NCI-H1105 treated with DMSO at 0.1 percent for 48 hours (cell line): ENCODE results near the gene FLYWCH1.

Experiments used
- DNase-seq: peaks from one replicate; lab custom pipeline; 2025; lab: John Stamatoyannopoulos, UW

Gene FLYWCH1

DNA sequence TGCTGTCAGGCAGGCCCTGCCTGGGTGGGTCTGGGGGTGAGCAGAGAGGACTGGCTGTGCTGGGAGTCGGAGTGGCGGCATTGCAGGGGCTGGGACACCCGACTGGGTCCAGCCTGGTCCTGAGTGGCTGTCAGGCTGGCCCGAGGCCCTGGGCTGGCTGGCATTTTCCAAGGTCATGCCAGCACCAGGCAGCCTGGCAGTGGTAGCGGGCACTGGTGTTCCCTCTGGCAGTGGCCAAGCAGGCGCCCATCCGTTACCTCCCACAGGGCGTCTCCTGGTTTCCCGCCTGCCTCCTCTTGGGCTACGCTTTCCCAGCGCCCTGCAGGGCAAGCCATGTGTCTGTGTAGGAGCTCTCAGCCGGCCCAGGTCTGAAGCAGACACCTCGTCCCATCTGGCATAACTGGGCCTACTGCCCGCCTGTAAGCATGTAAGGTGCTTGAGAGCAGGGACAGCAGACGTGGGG is 74.2 kb downstream of the FLYWCH1 start:
- DNase-seq = no peak

DNA sequence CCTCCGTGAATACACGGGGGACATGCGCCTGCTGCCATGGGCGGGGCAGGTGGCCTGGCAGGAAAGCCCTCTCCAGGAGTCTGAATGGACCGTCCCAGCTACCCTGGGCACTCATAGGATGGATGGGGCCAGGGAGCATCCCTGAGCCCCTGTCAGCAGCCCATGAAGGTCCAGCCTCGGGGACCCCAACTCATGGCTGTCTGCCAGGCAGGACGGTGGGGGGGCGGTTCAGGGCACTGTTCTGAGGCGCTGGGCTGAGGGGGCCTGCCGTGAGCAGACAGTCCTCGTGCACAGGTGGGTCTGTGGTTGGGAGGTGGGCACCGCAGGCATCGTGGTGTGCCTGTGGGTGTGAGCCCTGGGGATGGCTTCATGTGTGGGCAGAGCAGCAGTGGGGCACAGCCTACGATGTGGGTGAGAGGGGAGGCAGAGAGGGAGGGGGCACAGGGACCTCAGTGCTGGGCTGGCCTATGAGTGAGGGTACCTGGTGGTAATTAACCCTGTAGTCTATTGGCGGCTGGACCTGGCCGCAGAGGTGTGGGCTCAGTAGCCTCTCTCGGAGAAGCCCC is 75.0 kb downstream of the FLYWCH1 start:
- DNase-seq = no peak

DNA sequence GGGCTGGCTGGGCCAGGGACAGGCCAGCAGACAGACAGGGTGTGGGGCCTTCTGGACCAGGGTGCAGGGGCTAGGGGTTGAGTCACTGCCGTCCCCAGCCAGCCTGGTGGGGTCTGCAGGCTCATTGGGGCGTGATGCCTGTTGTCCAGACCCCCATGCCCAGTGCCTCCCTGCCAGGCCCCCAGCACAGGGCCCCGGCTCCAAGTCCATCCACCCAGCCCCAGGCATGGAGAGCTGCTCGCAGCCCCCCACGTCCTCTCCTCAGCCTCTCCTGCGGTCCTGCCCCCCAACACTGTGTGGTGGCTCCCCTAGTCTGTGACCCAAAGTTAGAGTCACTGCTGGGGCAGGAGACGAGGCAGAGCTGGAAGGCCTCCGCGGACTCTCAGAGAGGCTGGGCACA is 75.6 kb downstream of the FLYWCH1 start:
- DNase-seq = no peak

DNA sequence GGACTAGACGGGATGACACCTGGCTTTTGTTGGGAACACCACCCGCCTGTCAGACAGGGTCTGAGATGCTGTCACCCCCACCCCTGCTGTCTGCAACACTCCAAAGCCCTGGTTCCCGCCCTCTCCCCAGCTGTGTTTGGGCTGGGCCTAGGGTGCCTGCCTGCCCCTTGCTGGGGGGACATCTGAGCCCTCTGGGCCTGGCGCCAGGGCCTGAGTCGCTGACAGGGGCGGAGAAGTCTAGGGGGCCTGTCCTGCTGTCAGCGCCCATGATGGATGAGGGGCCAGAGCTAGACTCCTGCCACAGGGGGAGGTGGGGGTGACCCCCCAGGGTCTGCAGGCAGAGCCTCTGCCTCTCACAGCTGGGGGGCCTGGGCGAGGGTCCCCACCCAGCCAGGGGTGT is 76.1 kb downstream of the FLYWCH1 start:
- DNase-seq = no peak

DNA sequence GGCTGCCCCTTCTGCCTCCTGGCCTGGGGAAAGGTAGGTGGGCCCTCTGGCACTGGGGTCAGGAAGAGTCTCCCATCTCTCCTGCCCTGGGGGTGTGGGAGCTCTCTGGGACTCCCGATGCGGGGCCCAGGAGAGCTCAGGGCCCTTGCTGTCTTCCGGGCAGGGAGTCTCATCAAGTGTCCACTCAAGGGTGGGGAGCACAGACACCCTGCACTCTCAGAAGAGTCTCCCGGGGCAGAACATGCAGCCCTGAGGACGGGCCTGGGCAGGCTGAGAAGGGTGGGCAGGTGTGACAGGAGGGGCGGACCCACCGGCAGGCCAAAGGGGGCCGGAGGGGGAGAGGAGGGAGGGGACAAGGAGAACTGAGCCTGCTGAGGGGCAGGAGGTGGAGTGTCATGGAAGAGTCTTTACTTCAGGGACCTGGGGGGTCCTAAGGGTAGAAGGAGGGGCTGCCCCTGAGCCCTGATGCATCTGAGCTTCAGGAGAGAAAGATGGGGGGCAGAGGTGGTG is 76.9 kb downstream of the FLYWCH1 start:
- no peak for DNase-seq

DNA sequence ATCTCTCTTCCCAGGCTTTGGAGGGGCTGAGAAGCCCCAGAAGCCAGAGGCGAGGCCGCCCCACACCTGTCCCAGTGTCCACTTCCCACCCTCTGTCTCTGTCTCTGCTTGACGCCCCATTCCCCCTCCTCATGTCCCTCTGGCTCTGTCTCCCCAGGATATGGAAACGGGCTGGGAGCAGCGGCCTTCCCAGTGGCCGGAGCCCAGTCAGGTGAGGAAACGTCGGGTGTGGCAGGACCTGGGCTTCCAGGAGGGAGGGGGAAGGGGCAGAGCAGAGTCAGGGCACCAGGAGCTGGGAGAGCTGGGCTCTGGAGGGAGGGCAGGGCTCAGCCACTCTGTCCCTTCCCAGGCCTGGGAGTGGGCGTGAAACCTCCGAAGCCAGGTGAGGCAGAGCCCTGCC is 79.2 kb downstream of the FLYWCH1 start:
- DNase-seq = no peak

DNA sequence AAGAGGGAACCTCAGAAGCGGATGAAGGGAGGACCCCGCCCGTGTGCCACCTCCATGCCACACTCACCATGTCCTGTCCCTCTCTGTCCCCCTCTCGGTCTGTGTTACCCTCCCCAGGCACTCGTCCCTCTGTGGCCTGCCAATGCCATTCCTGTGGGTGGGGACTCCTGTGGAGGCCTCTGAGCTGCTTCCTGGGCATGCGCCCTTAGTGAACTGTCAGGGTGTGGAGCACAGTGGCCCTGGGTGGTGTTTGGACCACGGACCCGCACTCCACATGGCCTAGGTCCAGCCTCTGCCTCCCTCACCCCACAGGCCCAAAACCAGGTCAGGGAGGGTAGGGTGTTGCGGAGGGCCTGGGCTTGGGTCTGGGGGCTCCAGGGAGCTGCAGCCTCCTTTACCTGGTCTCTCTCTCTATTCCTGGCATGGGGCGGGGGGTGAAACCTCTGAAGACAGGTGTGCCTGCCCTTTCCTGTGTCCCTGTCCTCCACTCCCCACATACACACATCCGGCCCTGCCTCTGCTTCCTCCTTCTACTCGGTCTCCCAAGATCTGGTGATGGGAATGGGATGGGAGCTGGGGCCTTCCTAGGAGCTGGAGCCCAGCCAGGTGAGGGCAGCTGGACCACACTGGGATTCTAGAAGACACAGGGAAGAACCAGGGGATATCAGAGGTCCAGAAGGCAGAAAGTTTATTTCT is 80.0 kb downstream of the FLYWCH1 start:
- no peak for DNase-seq

DNA sequence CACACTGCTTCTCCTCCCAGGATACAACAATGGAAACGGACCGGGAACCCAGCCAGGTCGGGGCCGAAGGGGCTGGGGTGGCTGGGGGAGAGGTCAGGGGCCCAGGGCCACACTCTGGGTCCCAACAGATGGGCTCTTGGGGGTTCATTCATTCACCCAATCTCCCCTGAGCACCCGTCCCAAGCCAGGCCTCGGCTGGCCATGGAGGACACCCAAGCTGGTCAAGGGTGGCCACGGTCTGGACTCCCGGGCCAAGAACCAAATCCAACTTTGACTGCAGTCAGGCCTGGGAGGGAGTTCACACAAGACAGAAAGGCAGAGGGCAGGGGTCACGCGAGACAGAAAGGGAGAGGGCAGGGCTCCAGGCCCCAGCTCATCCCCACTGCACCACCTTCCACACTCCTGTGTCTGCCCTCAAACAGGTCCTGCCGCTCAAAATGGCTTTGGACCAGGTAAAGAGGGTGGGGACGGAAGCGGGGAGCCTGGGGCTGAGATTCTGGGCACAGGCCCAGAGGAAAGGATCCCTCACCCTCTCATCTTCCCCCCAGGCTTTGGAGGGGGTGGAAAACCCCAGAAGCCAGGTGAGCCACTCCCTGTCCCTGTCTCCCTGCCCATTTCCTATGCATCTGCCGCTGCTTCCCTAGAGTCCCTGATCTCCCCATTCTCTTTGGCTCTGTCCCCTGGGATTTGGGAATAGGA is 80.8 kb downstream of the FLYWCH1 start:
- no peak for DNase-seq

DNA sequence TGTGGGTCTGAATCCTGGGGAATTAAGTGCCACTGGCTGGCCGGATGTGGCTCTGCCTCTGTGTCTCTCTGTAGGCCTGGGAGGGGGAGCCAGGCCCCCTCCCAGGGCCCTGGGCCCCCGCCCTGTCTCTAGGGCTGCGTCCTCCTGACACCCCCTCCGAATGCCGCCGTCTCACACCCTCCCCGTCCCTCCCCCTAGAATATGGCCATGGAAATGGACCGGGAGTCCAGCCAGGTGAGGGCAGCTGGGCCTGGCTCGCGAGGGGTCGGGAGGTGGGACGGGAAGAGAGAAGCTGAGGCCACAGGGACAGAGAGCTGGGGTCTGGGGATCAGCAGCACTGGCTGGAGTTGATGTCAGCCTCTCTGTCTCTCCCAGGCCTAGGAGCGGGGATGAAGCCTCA is 84.6 kb downstream of the FLYWCH1 start:
- no peak for DNase-seq

DNA sequence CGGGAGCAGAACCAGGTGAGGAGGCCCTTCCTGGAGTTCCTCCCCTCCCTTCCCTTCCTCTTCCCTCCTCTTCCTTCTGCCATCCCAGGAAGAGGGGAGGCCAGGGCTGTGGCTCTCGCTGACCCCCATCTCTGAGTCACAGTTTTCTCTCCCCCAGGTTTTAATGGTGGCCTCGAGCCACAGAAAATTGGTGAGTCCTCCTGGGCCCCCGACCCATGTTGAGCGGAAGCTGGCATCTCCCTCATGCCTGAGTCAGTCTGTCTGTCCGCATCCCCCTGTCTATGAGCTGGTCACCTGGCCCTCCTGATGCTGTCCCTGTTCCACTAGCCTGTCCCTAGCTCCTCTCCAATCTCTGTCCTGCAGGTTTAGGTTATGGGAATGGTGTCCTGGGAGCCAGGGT is 88.2 kb downstream of the FLYWCH1 start:
- no peak for DNase-seq

DNA sequence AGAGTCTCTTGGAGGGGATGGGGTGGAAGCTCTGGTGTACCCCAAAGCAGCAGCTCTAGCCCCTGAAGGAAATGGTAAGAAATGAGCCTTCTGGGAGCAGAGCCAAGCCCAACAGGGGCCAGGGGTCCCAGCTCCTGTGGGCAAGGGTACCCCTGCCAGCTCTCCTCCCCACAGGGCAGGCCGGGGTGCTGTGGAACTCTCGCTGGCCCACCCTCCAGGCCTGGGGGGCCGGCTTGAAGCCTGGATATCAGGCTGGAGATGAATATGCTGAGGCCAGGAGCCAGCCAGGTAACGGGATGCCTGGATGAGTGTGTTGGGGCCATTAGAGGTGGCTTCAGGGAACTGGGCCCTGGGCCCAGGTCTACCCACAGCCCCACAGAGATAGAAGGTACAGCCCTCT is 88.8 kb downstream of the FLYWCH1 start:
- no peak for DNase-seq
